ENCODE data around the gene EIF4A2. TPM values are rescaled to one million over a fixed set of nuclear protein-coding genes. Genes with fewer than 3 reads are reported as not detected.

EIF4A2 gene
- total RNA-seq, 1 donor from 2014 or later: 614 TPM

GRCh38 chr3:186760141-186760833, 23.1 kb upstream of the EIF4A2 start:
- Histone ChIP-seq H3K36me3 (ENCODE audit: control insufficient read depth, insufficient read depth, low read length) (no peaks in the 10 kb centered on the region), H3K27me3 (ENCODE audit: control insufficient read depth, insufficient read depth, low read length) (no peaks in the 10 kb centered on the region), H3K4me3 (ENCODE audit: low read depth, low read length) (no peak overlapping the region)
- peak; percentile 40 for FAIRE-seq
- no peak for TF ChIP-seq CTCF (IDR thresholded peaks at IDR 0.05; ENCODE audit: insufficient read depth, low read length, severe bottlenecking)
- peak; percentile 99 for DNase-seq (ENCODE audit: low read depth)

GRCh38 chr3:186760897-186761447, 22.4 kb upstream of the EIF4A2 start:
- no peak overlapping the region for H3K4me3 ChIP-seq (ENCODE audit: low read depth, low read length)
- DNase-seq (ENCODE audit: low read depth) (no peak), FAIRE-seq (no peak)
- TF ChIP-seq CTCF (IDR thresholded peaks at IDR 0.05; ENCODE audit: insufficient read depth, low read length, severe bottlenecking): no peak
- H3K27me3 ChIP-seq (ENCODE audit: control insufficient read depth, insufficient read depth, low read length): no peaks in the 10 kb centered on the region
- H3K36me3 ChIP-seq (ENCODE audit: control insufficient read depth, insufficient read depth, low read length): no peaks in the 10 kb centered on the region

GRCh38 chr3:186772281-186772694, 11.1 kb upstream of the EIF4A2 start:
- TF ChIP-seq CTCF (IDR thresholded peaks at IDR 0.05; ENCODE audit: insufficient read depth, low read length, severe bottlenecking): no peak
- Histone ChIP-seq H3K27me3 (ENCODE audit: control insufficient read depth, insufficient read depth, low read length) (no peaks in the 10 kb centered on the region), H3K36me3 (ENCODE audit: control insufficient read depth, insufficient read depth, low read length) (no peaks in the 10 kb centered on the region), H3K4me3 (ENCODE audit: low read depth, low read length) (peak overlapping the region; percentile 22)
- DNase-seq (ENCODE audit: low read depth) (no peak), FAIRE-seq (no peak)

GRCh38 chr3:186772701-186773417, 10.5 kb upstream of the EIF4A2 start:
- Histone ChIP-seq H3K36me3 (ENCODE audit: control insufficient read depth, insufficient read depth, low read length) (no peaks in the 10 kb centered on the region), H3K27me3 (ENCODE audit: control insufficient read depth, insufficient read depth, low read length) (no peaks in the 10 kb centered on the region), H3K4me3 (ENCODE audit: low read depth, low read length) (peak overlapping the region; percentile 22)
- no peak for TF ChIP-seq CTCF (IDR thresholded peaks at IDR 0.05; ENCODE audit: insufficient read depth, low read length, severe bottlenecking)
- no peak for FAIRE-seq
- no peak for DNase-seq (ENCODE audit: low read depth)

GRCh38 chr3:186775999-186776398, 7.4 kb upstream of the EIF4A2 start:
- TF ChIP-seq CTCF (IDR thresholded peaks at IDR 0.05; ENCODE audit: insufficient read depth, low read length, severe bottlenecking): no peak

More at GRCh38 chr3:186775999-186776398, 7.4 kb upstream of the EIF4A2 start:
- DNase-seq (ENCODE audit: low read depth) (no peak), FAIRE-seq (no peak)
- Histone ChIP-seq H3K36me3 (ENCODE audit: control insufficient read depth, insufficient read depth, low read length) (no peaks in the 10 kb centered on the region), H3K27me3 (ENCODE audit: control insufficient read depth, insufficient read depth, low read length) (no peaks in the 10 kb centered on the region), H3K4me3 (ENCODE audit: low read depth, low read length) (no peak overlapping the region)
